Gastroesophageal sphincter (tissue), 4 donors: ENCODE measurements around the gene LYZL2. TPM values are rescaled to one million over a fixed set of nuclear protein-coding genes. Genes with fewer than 3 reads are reported as not detected.

Experiments
- ATAC-seq: fragments of 150-250 bp; one replicate; pipeline ENCODE4 v1.9.1; 2016; ENCODE audit warnings: mild to moderate bottlenecking, moderate library complexity
- H3K27ac ChIP-seq, 4 donors: fragments of 200-600 bp; sonication (generic) in 3 of 4; 1 replicate in 3 of 4; 2 replicates in 1 of 4; pipeline ENCODE4 v1.5.1; 2016 to 2019
- H3K27me3 ChIP-seq: fragments of 200-600 bp; sonication (generic); one replicate; pipeline ENCODE4 v1.5.1; 2019
- H3K36me3 ChIP-seq, 2 donors: fragments of 200-600 bp; sonication (generic); one replicate each; pipeline ENCODE4 v1.5.1; 2019; ENCODE audit warnings: control low read depth in 1 of 2
- H3K4me1 ChIP-seq, 3 donors: fragments of 200-600 bp; sonication (generic); 1 replicate in 2 of 3; 2 replicates in 1 of 3; pipeline ENCODE4 v1.5.1; 2016 to 2019; ENCODE audit warnings: control low read depth in 2 of 3
- H3K4me3 ChIP-seq, 2 donors: fragments of 200-600 bp; sonication (generic); one replicate each; pipeline ENCODE4 v1.5.1; 2019; ENCODE audit warnings: mild to moderate bottlenecking in 1 of 2, moderate library complexity in 1 of 2
- H3K9me3 ChIP-seq, 3 donors: fragments of 200-600 bp; sonication (generic); one replicate each; pipeline ENCODE4 v1.5.1; 2017 to 2019; ENCODE audit warnings: control low read depth in 2 of 3
- CTCF ChIP-seq, 4 experiments: fragments of 200-600 bp in 2 of 4; fragments of 450-650 bp in 2 of 4; sonication (generic) in 1 of 4; IDR thresholded peaks; one replicate each; pipeline ENCODE4 v1.5.1; 2017 to 2019; ENCODE audit warnings: antibody characterized with exemption in 4 of 4, mild to moderate bottlenecking in 2 of 4, moderate library complexity in 2 of 4
- EP300 ChIP-seq: sonication (generic); formaldehyde crosslinking; IDR thresholded peaks from one replicate; pipeline ENCODE4 v1.6.1; 2017; ENCODE audit warnings: antibody characterized with exemption, mild to moderate bottlenecking
- POLR2A ChIP-seq, 2 donors: fragments of 450-650 bp; IDR thresholded peaks; one replicate each; pipeline ENCODE4 v1.6.1; 2017; ENCODE audit warnings: antibody characterized with exemption in 2 of 2, mild to moderate bottlenecking in 2 of 2, moderate library complexity in 1 of 2
- POLR2AphosphoS5 ChIP-seq: sonication (generic); formaldehyde crosslinking; IDR thresholded peaks from one replicate; pipeline ENCODE4 v1.6.1; 2017; ENCODE audit warnings: antibody characterized with exemption
- WGBS, 2 donors: methylation state at CpG; one replicate each; pipeline ENCODE4 v1.1.5; 2018; ENCODE audit warnings: low coverage in 1 of 2; 5-methylcytosine and 5-hydroxymethylcytosine counted together
- total RNA-seq, 4 donors: library from RNA; depleted of rRNA; stranded (reverse); fragments of >200 nt; gene quantifications; one replicate each; pipeline ENCODE4 v1.1.0, GENCODE V29; 2016

Gene LYZL2
- total RNA-seq, 4 donors from 2014 or later, result not detected

- no peaks in the 10 kb centered on the region for H3K27me3 ChIP-seq
- H3K4me3 ChIP-seq, result no peak overlapping the region
- no peak for ATAC-seq
- no peak overlapping the region for H3K27ac ChIP-seq
- TF ChIP-seq EP300 (no peak), POLR2AphosphoS5 (no peak), CTCF (IDR thresholded peaks at IDR 0.05) (no peak), POLR2A (IDR thresholded peaks at IDR 0.05) (no peak)
- H3K36me3 ChIP-seq, result no peaks in the 10 kb centered on the region
- H3K4me1 ChIP-seq, result no peaks in the 10 kb centered on the region
- peaks cover 0 to 5% (median 0%) of the 10 kb centered on the region in 3 donors for H3K9me3 ChIP-seq
- WGBS, 2 donors, result 76 to 78% methylated on average over 7 of the region's 7 CpGs
Observed at GRCh38 chr10:30573721-30574431, 55.7 kb downstream of the LYZL2 start.

GRCh38 chr10:30565449-30565848, 64.1 kb downstream of the LYZL2 start:
- Histone ChIP-seq H3K27ac (no peak overlapping the region), H3K36me3 (no peaks in the 10 kb centered on the region), H3K4me3 (no peak overlapping the region), H3K4me1 (no peaks in the 10 kb centered on the region), H3K27me3 (no peaks in the 10 kb centered on the region), H3K9me3 (peaks cover 0 to 1% (median 0%) of the 10 kb centered on the region in 3 donors)
- TF ChIP-seq CTCF (IDR thresholded peaks at IDR 0.05) (no peak), POLR2AphosphoS5 (no peak), EP300 (no peak), POLR2A (IDR thresholded peaks at IDR 0.05) (no peak)
- 50 to 58% methylated on average over 2 of the region's 2 CpGs for WGBS, 2 donors
- no peak for ATAC-seq

DNA sequence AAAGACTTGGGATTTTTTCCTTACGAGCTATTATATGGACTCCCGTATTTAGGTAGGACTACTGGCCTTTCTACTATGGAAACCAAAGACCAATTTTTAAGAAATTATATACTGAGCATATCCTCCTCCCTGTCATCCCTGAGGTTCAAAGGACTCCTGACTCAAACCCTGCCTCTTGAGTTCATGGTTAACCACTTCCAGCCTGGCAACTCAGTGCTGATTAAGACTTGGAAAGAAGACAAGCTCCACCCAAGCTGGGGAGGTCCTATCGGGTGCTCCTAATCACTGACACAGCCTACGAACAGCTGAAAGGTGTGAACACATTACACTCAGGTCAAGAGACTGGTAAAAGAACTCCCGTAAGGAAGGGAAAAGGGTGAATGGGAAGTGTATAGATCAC, 66.8 kb downstream of the LYZL2 start:
- TF ChIP-seq POLR2A (IDR thresholded peaks at IDR 0.05), result no peak
- TF ChIP-seq POLR2AphosphoS5, result no peak
- TF ChIP-seq EP300, result no peak
- TF ChIP-seq CTCF (IDR thresholded peaks at IDR 0.05), result no peak
- WGBS, 2 donors, result 83 to 85% methylated on average over 1 to 5 of the region's 5 CpGs
- ATAC-seq, result no peak
- no peaks in the 10 kb centered on the region for H3K36me3 ChIP-seq
- no peaks in the 10 kb centered on the region for H3K27me3 ChIP-seq
- no peak overlapping the region for H3K4me3 ChIP-seq
- peaks cover 0 to 6% (median 0%) of the 10 kb centered on the region in 3 donors for H3K9me3 ChIP-seq
- no peaks in the 10 kb centered on the region for H3K4me1 ChIP-seq
- no peak overlapping the region for H3K27ac ChIP-seq

Other genes starting within 250 kb of the LYZL2 start
- 10 to 100 TPM; 18.4 to 63.8 (median 28.5) TPM for gene MAP3K8, start 195.6 kb downstream of the LYZL2 start, total RNA-seq